Effector memory CD4-positive, alpha-beta T cell (primary cell): ENCODE data around the gene WDR64.
A peak's percentile ranks its signal among the peaks of the same experiment; 100 is the strongest.
"Not testable (repeated sequence)": the region's sequence is repeated elsewhere in the genome, so short reads cannot be mapped to it uniquely, and the experiment has no call there.

Source experiments
- DNase-seq, 3 donors: peaks; one replicate each; pipeline ENCODE4 v3.0.0-alpha.2; 2020
- H3K27ac ChIP-seq: 2 replicates; pipeline ENCODE4 v1.7.0; 2013; ENCODE audit warnings: mild to moderate bottlenecking, low read length, moderate library complexity; ENCODE audit not compliant: insufficient read depth, poor library complexity, severe bottlenecking
- H3K27me3 ChIP-seq: replicated peaks from 2 replicates; pipeline ENCODE4 v1.7.0; 2013; ENCODE audit warnings: mild to moderate bottlenecking, low read length; ENCODE audit not compliant: insufficient read depth, control insufficient read depth, poor library complexity, severe bottlenecking
- H3K36me3 ChIP-seq: 2 replicates; pipeline ENCODE4 v1.7.0; 2013; ENCODE audit warnings: mild to moderate bottlenecking, low read length, moderate library complexity; ENCODE audit not compliant: control insufficient read depth, insufficient read depth
- H3K4me1 ChIP-seq: 2 replicates; pipeline ENCODE4 v1.7.0; 2013; ENCODE audit warnings: low read length, mild to moderate bottlenecking; ENCODE audit not compliant: control insufficient read depth, insufficient read depth, poor library complexity, severe bottlenecking
- H3K4me3 ChIP-seq: 2 replicates; pipeline ENCODE4 v1.7.0; 2013; ENCODE audit warnings: low read length, low read depth, mild to moderate bottlenecking; ENCODE audit not compliant: insufficient read depth, poor library complexity, severe bottlenecking
- H3K9me3 ChIP-seq: 2 replicates; pipeline ENCODE4 v1.7.0; 2013; ENCODE audit warnings: mild to moderate bottlenecking, low read length, moderate library complexity; ENCODE audit not compliant: control insufficient read depth

The WDR64 gene

GRCh38 chr1:241677201-241677600, 25.1 kb downstream of the WDR64 start:
- Histone ChIP-seq H3K27ac (peak overlapping the region; percentile 42), H3K4me1 (no peaks in the 10 kb centered on the region), H3K9me3 (no peaks in the 10 kb centered on the region), H3K4me3 (peak overlapping the region; percentile 20), H3K36me3 (no peaks in the 10 kb centered on the region), H3K27me3 (no peaks in the 10 kb centered on the region)
- no peak for DNase-seq

GRCh38 chr1:241678536-241678935, 26.5 kb downstream of the WDR64 start:
- no peak for DNase-seq
- no peak overlapping the region for H3K27ac ChIP-seq
- no peaks in the 10 kb centered on the region for H3K9me3 ChIP-seq
- H3K4me1 ChIP-seq, result no peaks in the 10 kb centered on the region
- no peak overlapping the region for H3K4me3 ChIP-seq
- H3K27me3 ChIP-seq, result no peaks in the 10 kb centered on the region
- no peaks in the 10 kb centered on the region for H3K36me3 ChIP-seq

- H3K27ac ChIP-seq, result no peak overlapping the region
- DNase-seq, result no peak
- H3K27me3 ChIP-seq, result no peaks in the 10 kb centered on the region
- no peak overlapping the region for H3K4me3 ChIP-seq
- no peaks in the 10 kb centered on the region for H3K36me3 ChIP-seq
- no peaks in the 10 kb centered on the region for H3K9me3 ChIP-seq
- H3K4me1 ChIP-seq, result no peaks in the 10 kb centered on the region
These were observed 27.3 kb downstream of the WDR64 start for GRCh38 chr1:241679404-241679803.

GRCh38 chr1:241679961-241680360, 27.9 kb downstream of the WDR64 start:
- Histone ChIP-seq H3K36me3 (no peaks in the 10 kb centered on the region), H3K4me3 (no peak overlapping the region), H3K4me1 (no peaks in the 10 kb centered on the region), H3K27me3 (no peaks in the 10 kb centered on the region), H3K9me3 (no peaks in the 10 kb centered on the region), H3K27ac (no peak overlapping the region)
- no peak for DNase-seq

GRCh38 chr1:241681861-241682448, 29.9 kb downstream of the WDR64 start:
- DNase-seq, H3K4me1 ChIP-seq, H3K27ac ChIP-seq, H3K9me3 ChIP-seq, H3K36me3 ChIP-seq, H3K4me3 ChIP-seq, H3K27me3 ChIP-seq: not testable (repeated sequence)

GRCh38 chr1:241682921-241683320, 30.8 kb downstream of the WDR64 start:
- Histone ChIP-seq H3K27ac (no peak overlapping the region), H3K4me1 (no peaks in the 10 kb centered on the region), H3K4me3 (no peak overlapping the region), H3K36me3 (no peaks in the 10 kb centered on the region), H3K9me3 (no peaks in the 10 kb centered on the region), H3K27me3 (no peaks in the 10 kb centered on the region)
- DNase-seq, result no peak

GRCh38 chr1:241684108-241684507, 32.0 kb downstream of the WDR64 start:
- Histone ChIP-seq H3K36me3 (no peaks in the 10 kb centered on the region), H3K27me3 (no peaks in the 10 kb centered on the region), H3K9me3 (no peaks in the 10 kb centered on the region), H3K4me1 (no peaks in the 10 kb centered on the region), H3K4me3 (no peak overlapping the region), H3K27ac (no peak overlapping the region)
- no peak for DNase-seq

- H3K36me3 ChIP-seq, result no peaks in the 10 kb centered on the region
These were observed 36.9 kb downstream of the WDR64 start for GRCh38 chr1:241688940-241689368.

GRCh38 chr1:241695246-241696171, 43.4 kb downstream of the WDR64 start:
- no peaks in the 10 kb centered on the region for H3K9me3 ChIP-seq
- no peaks in the 10 kb centered on the region for H3K4me1 ChIP-seq
- H3K27ac ChIP-seq, result no peak overlapping the region
- no peak for DNase-seq
- no peaks in the 10 kb centered on the region for H3K36me3 ChIP-seq
- no peaks in the 10 kb centered on the region for H3K27me3 ChIP-seq
- H3K4me3 ChIP-seq, result no peak overlapping the region

More at GRCh38 chr1:241688940-241689368, 36.9 kb downstream of the WDR64 start:
- Histone ChIP-seq H3K27me3 (no peaks in the 10 kb centered on the region), H3K9me3 (no peaks in the 10 kb centered on the region), H3K4me3 (no peak overlapping the region), H3K4me1 (no peaks in the 10 kb centered on the region), H3K27ac (no peak overlapping the region)
- no peak for DNase-seq

- no peak overlapping the region for H3K27ac ChIP-seq
These were observed 44.2 kb downstream of the WDR64 start for GRCh38 chr1:241696172-241696814.

More at GRCh38 chr1:241696172-241696814, 44.2 kb downstream of the WDR64 start:
- Histone ChIP-seq H3K4me1 (no peaks in the 10 kb centered on the region), H3K9me3 (no peaks in the 10 kb centered on the region), H3K4me3 (no peak overlapping the region), H3K36me3 (no peaks in the 10 kb centered on the region), H3K27me3 (no peaks in the 10 kb centered on the region)
- DNase-seq, result no peak
